Mesenteric fat pad (tissue), 1 donor: ENCODE measurements around the gene MYL9. TPM values are rescaled to one million over a fixed set of nuclear protein-coding genes. Genes with fewer than 3 reads are reported as not detected.

ENCODE experiments used
- DNase-seq: peaks from one replicate; pipeline ENCODE4 v3.0.0-alpha.2; 2020; ENCODE audit warnings: low spot score
- long read RNA-seq: library from polyadenylated mRNA; unstranded; transcript quantifications from one replicate; pipeline ENCODE4 v2.0.0, GENCODE V29; 2020
- total RNA-seq: library from RNA; stranded (reverse); fragmentation: NEBNext Ultra II Directional; extraction: Animal tissue kit (Norgen Biotek cat#: 25700); gene quantifications from one replicate; pipeline ENCODE4 v1.2.1, GENCODE V29; 2021
- donor health status: DM: yes; HTN: yes; CAD: no.

MYL9 gene
- total RNA-seq = 518 TPM
- long read RNA-seq, transcript MYL9-201 (4 exons, 2,821 nt) = major isoform, 82 of 103 reads
- long read RNA-seq, partial matches to known transcripts = 15 of 103 reads
- long read RNA-seq, other reads (novel, unspliced or antisense) = 3 of 103 reads

GRCh38 chr20:36541227-36541767, at the start of gene MYL9:
MYL9 (plus strand) TSS chr20:36541519; CDS start chr20:36544885, 3,366 bp downstream.
- DNase-seq = peak; percentile 96

DNA sequence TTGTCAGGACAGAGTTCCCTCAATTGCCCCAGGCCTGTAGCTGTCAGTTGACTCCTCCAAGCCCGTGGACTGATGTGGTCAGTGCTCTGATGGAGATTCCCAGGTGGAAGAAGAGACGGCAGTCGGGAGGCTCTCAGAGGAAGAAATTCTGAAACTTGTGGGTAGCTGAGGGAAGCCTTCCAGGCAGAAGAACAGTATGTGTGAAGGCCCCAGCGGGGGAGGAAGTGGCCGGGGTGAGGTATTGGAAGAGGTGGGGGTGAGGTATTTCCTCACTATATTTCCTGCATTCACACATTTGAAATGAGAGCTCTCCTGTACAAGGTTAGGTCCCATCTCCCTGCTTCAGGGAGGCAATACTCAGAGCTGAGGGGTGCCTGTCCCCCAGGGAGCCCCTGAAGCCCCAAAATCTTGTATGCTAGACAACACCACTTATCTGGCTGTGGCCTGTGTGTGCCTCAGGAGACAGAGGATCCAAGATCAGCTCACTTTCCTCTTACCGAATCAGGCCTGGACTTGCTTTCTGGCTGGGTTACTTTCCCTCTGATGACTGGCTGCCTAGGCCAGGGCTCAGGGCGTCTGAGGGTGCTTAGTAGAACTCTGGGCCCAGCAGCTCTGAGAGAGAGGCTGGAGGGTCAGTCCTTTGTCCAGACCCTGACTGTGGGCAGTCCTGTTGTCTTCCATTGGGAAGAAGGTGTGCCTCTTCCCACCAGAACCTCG, 49.3 kb upstream of the MYL9 start:
- DNase-seq = no peak

GRCh38 chr20:36493051-36493800, 48.1 kb upstream of the MYL9 start:
- no peak for DNase-seq

DNA sequence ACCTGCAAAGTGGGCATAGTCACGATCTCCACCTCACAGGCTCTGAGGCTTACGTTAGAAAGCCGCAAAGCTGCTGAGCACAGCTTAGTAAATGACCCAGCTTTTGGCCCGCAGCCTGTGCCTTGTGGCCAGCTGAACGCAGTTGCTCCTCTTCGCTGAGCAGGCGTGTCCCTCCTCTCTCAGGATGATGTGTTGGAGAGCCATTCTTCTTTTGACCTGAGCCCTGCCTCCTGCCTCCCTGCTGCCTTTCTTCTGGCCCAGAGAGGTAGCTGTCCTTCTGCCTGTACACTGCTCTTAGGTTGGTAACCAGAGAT, 47.6 kb upstream of the MYL9 start:
- no peak for DNase-seq

DNA sequence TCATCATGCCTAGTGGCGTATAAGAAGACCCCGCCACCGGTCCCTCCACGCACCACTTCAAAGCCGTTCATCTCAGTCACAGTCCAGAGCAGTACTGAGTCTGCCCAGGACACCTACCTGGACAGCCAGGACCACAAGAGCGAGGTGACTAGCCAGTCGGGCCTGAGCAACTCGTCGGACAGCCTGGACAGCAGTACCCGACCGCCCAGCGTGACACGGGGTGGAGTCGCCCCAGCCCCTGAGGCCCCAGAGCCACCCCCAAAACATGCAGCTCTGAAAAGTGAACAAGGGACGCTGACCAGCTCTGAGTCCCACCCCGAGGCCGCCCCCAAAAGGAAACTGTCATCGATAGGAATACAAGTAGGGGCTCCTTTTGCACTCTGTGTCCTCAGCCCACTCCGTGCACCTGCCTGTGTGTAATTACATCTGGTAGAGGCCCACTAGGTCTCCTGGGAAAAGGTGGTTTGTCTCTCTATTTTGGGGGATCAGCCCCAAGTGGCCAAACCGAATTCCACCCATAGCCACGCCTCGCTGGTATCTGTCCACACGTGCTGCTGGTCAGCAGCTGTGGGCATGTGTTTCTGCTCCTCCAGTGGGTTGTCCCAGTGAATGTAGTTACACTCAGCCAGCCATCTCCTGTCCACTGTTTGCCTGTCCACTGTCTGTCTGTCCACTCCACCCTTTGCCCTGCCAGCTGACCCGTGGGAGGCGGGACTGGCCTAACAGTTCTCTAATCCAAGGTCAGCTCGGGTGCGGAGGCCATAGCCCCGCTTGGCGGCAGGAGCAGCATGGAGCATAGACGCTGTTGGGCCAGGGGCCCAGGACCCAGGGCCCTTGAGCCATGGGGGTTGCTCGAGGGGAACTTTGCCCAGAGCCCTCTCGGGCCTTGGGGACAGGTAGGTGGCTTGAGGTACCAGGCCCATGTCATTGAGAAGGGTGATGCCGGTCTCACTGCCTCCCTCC, 44.3 kb upstream of the MYL9 start:
- DNase-seq = no peak

- DNase-seq = no peak
These were observed 43.5 kb upstream of the MYL9 start for GRCh38 chr20:36497856-36498255.

- DNase-seq = no peak
These were observed 42.7 kb upstream of the MYL9 start for GRCh38 chr20:36498386-36499179.

DNA sequence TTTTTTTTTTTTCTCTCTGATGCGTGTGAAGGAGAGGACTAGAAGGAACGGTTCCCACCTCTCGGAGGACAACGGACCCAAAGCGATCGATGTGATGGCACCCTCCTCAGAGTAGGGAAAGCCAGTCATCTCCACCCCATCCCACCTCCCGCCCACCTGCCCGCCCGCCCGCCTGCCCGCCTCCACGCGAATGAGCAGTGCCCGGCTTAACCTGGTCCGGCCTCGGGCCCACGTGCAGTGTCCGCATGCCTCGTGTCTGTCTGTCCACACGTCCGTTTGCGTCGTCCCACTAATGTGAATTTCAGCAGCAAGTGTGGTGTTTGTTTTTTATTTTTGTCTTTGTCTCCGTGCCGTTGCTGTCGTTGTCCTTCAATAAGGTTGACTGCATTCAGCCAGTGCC, 42.1 kb upstream of the MYL9 start:
- DNase-seq = no peak

- no peak for DNase-seq
These were observed 41.4 kb upstream of the MYL9 start for GRCh38 chr20:36499723-36500501.

DNA sequence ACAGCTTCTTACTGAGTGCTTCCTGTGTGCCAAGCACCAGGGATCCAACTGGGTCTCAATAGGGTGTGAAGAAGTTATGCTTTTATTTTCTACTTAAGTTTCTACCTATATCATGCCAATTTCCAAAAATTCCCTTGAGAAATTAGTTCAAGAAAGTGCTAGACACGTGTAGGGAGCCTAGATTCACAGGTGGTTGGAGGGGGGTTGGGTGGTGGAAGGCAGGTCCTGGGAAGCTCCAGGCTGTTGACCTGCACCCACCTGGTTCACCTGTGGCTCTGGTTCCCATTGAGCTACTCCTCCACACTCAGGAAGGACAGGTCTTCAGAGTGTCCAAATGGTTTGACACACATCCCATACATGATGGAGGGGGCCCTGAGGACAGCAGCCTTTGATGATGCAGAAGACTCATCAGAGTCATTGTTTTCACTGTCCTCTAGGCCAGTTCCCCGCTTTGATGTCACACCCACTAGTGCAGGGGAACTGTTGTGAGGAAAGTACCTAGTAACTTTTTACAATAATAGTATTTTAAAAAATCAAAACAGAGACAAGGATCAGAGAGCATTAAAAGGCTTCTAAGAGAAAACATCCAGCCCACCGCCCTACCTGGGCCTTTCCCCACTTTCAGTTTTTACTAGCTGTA, 39.8 kb upstream of the MYL9 start:
- no peak for DNase-seq

- DNase-seq = no peak
These were observed 37.0 kb upstream of the MYL9 start for GRCh38 chr20:36504295-36504694.

DNA sequence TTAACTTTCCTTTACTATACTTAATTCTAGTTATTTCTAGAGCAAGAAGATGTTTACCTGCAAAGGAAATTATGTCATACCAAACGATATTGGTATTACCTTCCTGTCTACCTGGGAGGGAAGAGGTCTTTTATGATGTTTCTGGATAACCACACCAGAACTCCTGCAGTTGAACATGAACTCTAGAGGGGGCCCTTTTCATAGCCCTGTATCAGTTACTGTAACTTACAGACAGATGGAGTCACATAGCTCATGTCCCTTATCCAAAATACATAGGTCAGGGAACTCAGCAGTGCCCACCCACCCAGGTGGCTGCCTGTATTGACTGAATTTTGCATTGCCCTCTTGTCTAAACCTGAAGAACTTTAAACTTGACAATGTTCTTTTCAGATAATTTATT, 35.1 kb upstream of the MYL9 start:
- DNase-seq = no peak

DNA sequence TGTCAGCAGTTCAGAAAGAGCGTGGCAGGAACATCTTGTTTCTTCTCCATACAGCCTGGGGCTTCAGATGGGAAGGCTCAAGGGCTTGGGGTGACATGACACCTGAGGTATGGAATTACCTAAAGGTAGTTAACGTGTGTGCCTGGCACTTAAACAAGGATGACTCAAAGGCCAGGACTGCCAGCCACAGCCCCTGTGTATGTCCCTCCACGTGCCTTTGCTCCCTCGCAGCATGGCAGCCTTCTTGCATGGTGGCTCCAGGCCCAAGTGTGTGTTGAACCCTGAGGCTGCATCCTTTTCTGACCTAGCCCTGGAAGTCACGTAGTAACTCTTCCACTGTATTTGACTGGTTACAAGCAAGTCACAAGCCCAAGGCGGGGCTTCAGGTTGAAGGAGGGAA, 33.6 kb upstream of the MYL9 start:
- no peak for DNase-seq

DNA sequence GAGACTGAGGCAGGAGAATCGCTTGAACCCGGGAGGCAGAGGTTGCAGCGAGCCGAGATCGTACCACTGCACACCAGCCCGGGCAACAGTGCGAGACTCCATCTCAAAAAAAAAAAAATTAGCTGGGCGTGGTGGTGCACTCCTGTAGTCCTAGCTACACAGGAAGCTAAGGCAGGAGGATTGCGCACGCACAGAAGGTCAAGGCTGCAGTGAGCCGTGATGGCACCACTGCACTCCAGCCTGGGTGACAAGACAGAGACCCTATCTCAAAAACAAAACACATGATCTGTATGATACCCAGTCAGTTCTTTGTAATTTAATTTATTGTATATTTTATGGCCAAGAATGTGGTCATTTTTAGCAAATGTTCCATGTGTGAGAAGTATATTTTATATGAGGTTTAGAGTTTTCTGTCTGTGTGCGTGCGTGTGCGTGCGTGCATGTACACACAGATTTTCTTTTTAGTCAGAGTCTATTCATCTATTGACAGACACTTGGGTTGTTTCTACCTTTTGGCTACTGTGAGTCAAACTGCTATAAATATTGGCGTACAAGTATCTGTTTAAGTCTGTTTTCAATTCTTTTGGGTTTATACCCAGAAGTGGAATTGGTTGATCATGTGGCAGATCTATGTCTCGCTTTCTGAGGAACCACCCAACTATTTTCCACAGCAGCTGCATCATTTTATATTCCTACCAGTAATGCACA, 22.2 kb upstream of the MYL9 start:
- DNase-seq = no peak

DNA sequence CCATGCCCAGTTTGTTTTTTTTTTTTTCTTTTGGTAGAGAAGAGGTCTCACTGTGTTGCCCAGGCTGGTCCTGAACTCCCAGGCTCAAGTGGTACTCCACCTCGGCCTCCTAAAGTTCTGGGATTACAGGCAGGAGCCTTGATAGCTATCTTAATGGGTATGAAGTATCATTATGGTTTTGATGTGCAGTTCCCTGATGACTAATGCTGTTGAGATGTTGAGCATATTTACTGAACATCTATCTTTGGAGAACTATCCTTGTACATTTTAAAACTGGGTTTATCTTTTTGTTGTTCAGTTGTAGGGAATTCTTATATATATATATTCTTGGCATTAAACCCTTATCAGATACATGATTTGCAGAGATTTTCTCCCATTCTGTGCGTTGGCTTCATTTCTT, 21.4 kb upstream of the MYL9 start:
- DNase-seq = no peak

DNA sequence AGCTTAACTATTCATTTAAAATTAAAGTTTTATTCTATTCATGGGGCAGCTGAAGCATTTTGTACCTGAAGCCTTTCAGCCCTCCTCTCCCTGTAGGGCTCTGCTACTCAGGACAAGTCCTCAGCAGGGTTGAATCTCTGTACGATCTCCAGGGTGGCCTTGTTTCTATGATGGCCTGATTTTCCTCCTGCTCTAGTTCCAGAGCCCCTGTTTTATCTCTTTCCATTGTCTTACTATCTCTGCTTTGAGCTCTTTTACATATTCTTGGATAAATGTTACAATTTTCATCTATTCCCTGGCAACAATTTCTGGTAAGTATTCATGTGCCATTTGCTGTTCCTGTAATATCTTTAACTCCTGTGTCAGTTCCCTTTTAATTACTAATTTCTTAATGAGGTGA, 19.8 kb upstream of the MYL9 start:
- no peak for DNase-seq

GRCh38 chr20:36522412-36522811, 18.9 kb upstream of the MYL9 start:
- DNase-seq = peak; percentile 43

DNA sequence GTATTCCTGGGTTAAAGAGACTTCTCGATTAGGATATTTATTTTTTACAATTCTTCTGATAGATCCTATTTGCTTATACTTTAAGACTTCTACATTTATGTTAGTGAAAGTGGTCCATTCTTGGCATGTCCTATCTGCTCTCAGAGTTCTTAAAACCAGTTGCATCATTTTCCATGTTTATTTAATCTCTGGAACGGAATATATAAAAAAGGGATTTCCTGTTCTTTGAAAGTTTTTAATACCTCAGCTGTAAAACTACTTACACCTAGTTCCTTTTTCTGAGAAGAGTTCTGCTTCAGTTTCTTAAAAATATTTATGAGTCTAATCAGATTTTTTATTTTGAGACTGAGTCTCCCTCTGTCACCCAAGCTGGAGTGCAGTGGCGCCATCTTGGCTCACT, 18.0 kb upstream of the MYL9 start:
- no peak for DNase-seq
